Large intestine (tissue), 3 donors: ENCODE measurements around the gene BTG2. TPM values are rescaled to one million over a fixed set of nuclear protein-coding genes. Genes with fewer than 3 reads are reported as not detected.

Experiments used
- DNase-seq, 2 donors: peaks; one replicate each; pipeline versions ENCODE4 v3.0.0 to v3.0.0-alpha.2; 2013
- H3K27ac ChIP-seq: one replicate; pipeline ENCODE4 v1.5.1; 2013; ENCODE audit warnings: low read length
- H3K27me3 ChIP-seq: 2 replicates; pipeline ENCODE4 v1.6.1; 2013; ENCODE audit warnings: low read length; ENCODE audit not compliant: control insufficient read depth, insufficient read depth
- H3K36me3 ChIP-seq: 2 replicates; pipeline ENCODE4 v1.6.1; 2013; ENCODE audit warnings: low read length; ENCODE audit not compliant: control insufficient read depth, insufficient read depth
- H3K4me1 ChIP-seq: one replicate; pipeline ENCODE4 v1.6.1; 2013; ENCODE audit warnings: low read length; ENCODE audit not compliant: control insufficient read depth, insufficient read depth
- H3K4me3 ChIP-seq: one replicate; pipeline ENCODE4 v1.5.1; 2013; ENCODE audit warnings: low read length
- H3K9me3 ChIP-seq: one replicate; pipeline ENCODE4 v1.6.1; 2013; ENCODE audit warnings: mild to moderate bottlenecking, low read depth, low read length, moderate library complexity; ENCODE audit not compliant: control insufficient read depth
- WGBS: methylation state at CpG from one replicate; pipeline ENCODE4 v1.1.5; 2013; ENCODE audit warnings: low lambda C conversion rate; ENCODE audit not compliant: insufficient coverage; 5-methylcytosine and 5-hydroxymethylcytosine counted together
- polyA plus RNA-seq: library from polyadenylated mRNA; unstranded; fragments of 120-200 nt; gene quantifications from one replicate; pipeline ENCODE4 v1.2.1, GENCODE V29; 2013

The BTG2 gene
- polyA plus RNA-seq, 1 donor = 191 TPM

DNA sequence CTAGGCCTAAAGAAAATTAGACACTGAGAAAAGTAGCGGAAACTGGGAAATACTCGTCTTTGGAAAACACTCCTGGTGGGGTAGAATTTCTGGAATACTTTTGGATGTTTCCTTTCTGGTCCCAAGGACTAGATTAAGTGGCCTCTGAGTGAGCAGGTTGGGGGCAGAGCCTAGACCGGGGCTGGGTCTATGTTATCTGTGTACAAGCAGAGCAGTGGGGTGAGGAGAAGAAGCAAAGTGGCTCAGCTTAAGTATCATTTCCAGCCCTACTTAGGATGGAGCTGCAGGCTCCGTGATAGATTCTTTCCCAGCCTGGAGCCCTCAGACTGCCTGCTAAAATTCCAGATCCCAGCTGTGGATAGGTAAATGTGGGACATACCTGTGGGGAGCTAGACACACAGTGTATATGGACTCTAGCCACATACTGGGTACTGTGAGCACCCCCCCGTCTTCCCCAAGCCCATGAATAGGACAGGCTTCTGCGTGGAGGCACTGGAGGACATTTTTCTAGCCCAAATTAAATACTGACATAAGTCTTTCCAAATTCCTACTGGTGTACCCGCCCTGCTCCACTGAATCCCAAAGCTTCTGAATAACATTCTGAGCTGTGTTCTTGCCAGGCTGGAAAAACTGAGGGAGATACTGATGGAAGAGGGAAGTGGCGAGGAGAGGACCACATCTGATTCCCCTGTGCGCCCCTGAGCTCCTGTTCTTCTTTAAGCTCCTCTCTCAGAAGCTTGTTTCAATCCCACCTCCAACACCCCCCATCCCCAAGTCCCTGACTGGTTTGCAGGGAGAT, 38.8 kb downstream of the BTG2 start:
- Histone ChIP-seq H3K27me3 (no peaks in the 10 kb centered on the region), H3K4me1 (peaks cover 34% of the 10 kb centered on the region), H3K36me3 (peaks cover 22% of the 10 kb centered on the region), H3K27ac (no peak overlapping the region), H3K9me3 (no peaks in the 10 kb centered on the region), H3K4me3 (no peak overlapping the region)
- no CpG with 5 or more reads among the region's 9 CpGs for WGBS
- no peak for DNase-seq

GRCh38 chr1:203346060-203346768, 40.9 kb downstream of the BTG2 start:
- no peak overlapping the region for H3K4me3 ChIP-seq
- H3K9me3 ChIP-seq = no peaks in the 10 kb centered on the region
- no peaks in the 10 kb centered on the region for H3K27me3 ChIP-seq
- H3K27ac ChIP-seq = no peak overlapping the region
- peaks cover 17% of the 10 kb centered on the region for H3K36me3 ChIP-seq
- peaks cover 39% of the 10 kb centered on the region for H3K4me1 ChIP-seq
- no CpG with 5 or more reads among the region's 7 CpGs for WGBS
- no peak for DNase-seq

DNA sequence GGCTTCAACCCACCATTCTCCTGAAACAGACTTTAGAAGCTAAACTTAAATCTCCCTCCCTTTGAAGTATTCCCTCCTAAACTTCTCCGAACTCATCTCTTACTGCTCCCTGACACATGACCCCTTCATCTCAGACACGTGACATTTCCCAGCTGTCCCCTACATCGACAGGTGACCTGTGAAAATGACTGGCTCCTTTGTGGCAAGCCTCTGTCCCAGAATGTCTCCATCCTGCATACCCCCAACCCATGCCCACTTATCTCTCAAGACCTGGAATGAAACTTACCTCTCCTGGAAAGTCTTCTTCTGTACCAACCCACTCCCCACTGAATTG, 41.4 kb downstream of the BTG2 start:
- Histone ChIP-seq H3K9me3 (no peaks in the 10 kb centered on the region), H3K4me1 (peaks cover 44% of the 10 kb centered on the region), H3K27ac (no peak overlapping the region), H3K36me3 (peaks cover 17% of the 10 kb centered on the region), H3K27me3 (no peaks in the 10 kb centered on the region), H3K4me3 (no peak overlapping the region)
- WGBS = no CpG with 5 or more reads among the region's 3 CpGs
- no peak for DNase-seq

GRCh38 chr1:203349166-203349565, 43.8 kb downstream of the BTG2 start:
- no CpG with 5 or more reads among the region's 1 CpG for WGBS

GRCh38 chr1:203349773-203350524, 44.6 kb downstream of the BTG2 start:
- Histone ChIP-seq H3K9me3 (no peaks in the 10 kb centered on the region), H3K4me3 (peak overlapping the region; percentile 30), H3K4me1 (peaks cover 31% of the 10 kb centered on the region), H3K27ac (peak overlapping the region; percentile 72), H3K27me3 (no peaks in the 10 kb centered on the region), H3K36me3 (peaks cover 15% of the 10 kb centered on the region)
- DNase-seq = peak; percentile 73 to 86
- WGBS = no CpG with 5 or more reads among the region's 4 CpGs

More at GRCh38 chr1:203349166-203349565, 43.8 kb downstream of the BTG2 start:
- no peak for DNase-seq
- Histone ChIP-seq H3K27me3 (no peaks in the 10 kb centered on the region), H3K9me3 (no peaks in the 10 kb centered on the region), H3K4me1 (peaks cover 31% of the 10 kb centered on the region), H3K4me3 (no peak overlapping the region), H3K36me3 (peaks cover 15% of the 10 kb centered on the region), H3K27ac (no peak overlapping the region)

DNA sequence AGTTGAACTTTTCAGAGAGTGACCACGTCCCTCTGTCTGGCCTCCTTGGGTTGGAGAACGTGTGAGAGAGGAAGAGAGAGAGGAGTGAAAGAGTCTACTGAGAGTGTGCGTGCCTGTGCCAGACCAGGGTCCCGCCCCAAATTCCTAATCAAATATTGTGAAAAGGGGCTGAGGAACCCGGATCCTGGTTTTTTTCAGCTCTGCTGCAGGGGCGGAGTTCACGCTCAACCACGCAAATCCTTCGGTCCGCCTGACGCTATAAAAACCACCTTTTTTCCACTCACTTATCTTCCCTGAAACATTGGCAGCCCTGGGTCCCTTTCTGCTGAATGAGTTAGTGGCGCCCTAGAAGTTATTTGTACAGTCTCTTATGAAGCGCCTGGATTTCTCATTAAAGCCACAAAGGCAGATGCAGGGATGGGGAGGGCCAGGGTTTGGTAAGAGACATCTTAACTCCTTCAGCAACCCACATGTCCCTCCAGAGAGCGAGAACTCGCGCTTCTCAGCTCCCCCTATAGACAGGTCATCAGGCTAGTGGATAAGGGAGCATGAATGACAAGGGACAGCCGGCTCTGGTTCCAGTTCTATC, 45.8 kb downstream of the BTG2 start, which contains the start of gene FMOD:
TSS of gene FMOD (minus strand) at position 86 of the 589 bp plus-strand sequence. CDS start 2,852 bp downstream, outside the sequence.
- Histone ChIP-seq H3K9me3 (no peaks in the 10 kb centered on the region), H3K27me3 (no peaks in the 10 kb centered on the region), H3K36me3 (peaks cover 15% of the 10 kb centered on the region), H3K4me1 (peaks cover 31% of the 10 kb centered on the region), H3K4me3 (peak within 1 kb of the TSS; percentile 30), H3K27ac (peak within 1 kb of the TSS; percentile 72)
- DNase-seq = peak; percentile 78 to 93
- no CpG with 5 or more reads among the region's 17 CpGs for WGBS

- no peaks in the 10 kb centered on the region for H3K9me3 ChIP-seq
- H3K27me3 ChIP-seq = no peaks in the 10 kb centered on the region
- H3K27ac ChIP-seq = no peak overlapping the region
- H3K4me1 ChIP-seq = peaks cover 31% of the 10 kb centered on the region
- 100% methylated on average over 2 of the region's 8 CpGs for WGBS
- DNase-seq = no peak
- no peak overlapping the region for H3K4me3 ChIP-seq
- H3K36me3 ChIP-seq = no peaks in the 10 kb centered on the region
Observed at GRCh38 chr1:203353486-203353885, 48.2 kb downstream of the BTG2 start.

- no peak overlapping the region for H3K4me3 ChIP-seq
Observed at GRCh38 chr1:203354246-203354645, 48.9 kb downstream of the BTG2 start.

DNA sequence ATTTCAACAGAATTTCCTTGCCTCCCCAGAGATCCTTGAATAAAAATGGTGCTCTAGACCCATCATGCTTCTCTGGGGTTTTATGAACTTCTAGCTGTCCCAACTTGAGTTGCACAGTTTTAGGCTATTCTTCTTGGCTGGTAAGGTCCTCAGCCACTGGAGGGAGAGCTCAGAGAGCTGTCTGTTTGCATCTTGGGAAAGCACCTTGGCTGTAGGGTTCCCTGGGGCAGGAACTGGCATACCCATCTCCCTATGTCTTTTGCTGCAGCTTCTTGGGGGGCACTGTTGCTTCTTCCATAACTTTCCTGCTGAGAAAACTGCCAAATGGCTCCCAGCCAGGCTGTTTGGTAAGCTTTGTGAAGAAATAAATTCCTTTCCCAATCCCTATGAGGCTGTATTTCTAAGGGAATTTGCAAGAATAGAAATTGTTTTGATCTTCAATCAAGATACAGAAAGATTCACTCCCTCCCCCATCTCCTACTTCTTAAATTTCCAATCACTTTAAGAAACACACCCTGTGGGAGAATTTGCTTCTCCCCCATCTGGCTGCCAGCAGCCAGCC, 53.8 kb downstream of the BTG2 start:
- Histone ChIP-seq H3K27me3 (no peaks in the 10 kb centered on the region), H3K9me3 (no peaks in the 10 kb centered on the region), H3K4me1 (peaks cover 3% of the 10 kb centered on the region), H3K27ac (no peak overlapping the region), H3K36me3 (no peaks in the 10 kb centered on the region), H3K4me3 (no peak overlapping the region)
- DNase-seq = no peak

More at GRCh38 chr1:203354246-203354645, 48.9 kb downstream of the BTG2 start:
- H3K27ac ChIP-seq = no peak overlapping the region
- peaks cover 26% of the 10 kb centered on the region for H3K4me1 ChIP-seq
- H3K9me3 ChIP-seq = no peaks in the 10 kb centered on the region
- H3K27me3 ChIP-seq = no peaks in the 10 kb centered on the region
- no peak for DNase-seq
- no CpG with 5 or more reads among the region's 2 CpGs for WGBS
- no peaks in the 10 kb centered on the region for H3K36me3 ChIP-seq
